ENCODE results near the gene DDX24.
"Not testable (repeated sequence)": the region's sequence is repeated elsewhere in the genome, so short reads cannot be mapped to it uniquely, and the experiment has no call there.

DDX24 gene

DNA sequence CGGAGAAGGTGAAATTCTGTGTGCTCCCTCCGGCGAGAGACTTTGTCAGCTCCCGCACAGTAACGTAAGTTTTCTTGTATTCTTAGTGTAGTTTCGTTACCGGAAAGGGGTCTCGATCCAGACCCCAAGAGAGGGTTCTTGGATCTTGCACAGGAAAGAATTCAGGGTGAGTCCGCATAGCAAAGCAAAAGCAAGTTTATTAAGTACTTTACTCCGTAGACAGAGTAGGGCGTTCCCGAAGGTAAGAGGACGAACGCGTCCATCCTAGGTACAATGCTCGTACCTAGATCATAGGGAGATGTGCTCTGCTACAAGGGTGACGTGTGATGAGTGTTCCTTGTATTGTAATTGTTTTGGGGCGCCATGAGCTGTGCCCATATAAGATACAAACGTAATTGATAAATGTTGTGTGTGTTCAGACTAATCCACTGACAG, 401 bp upstream of the DDX24 start:
- DNase-seq (ENCODE audit: low read depth, low spot score): no peak

DNA sequence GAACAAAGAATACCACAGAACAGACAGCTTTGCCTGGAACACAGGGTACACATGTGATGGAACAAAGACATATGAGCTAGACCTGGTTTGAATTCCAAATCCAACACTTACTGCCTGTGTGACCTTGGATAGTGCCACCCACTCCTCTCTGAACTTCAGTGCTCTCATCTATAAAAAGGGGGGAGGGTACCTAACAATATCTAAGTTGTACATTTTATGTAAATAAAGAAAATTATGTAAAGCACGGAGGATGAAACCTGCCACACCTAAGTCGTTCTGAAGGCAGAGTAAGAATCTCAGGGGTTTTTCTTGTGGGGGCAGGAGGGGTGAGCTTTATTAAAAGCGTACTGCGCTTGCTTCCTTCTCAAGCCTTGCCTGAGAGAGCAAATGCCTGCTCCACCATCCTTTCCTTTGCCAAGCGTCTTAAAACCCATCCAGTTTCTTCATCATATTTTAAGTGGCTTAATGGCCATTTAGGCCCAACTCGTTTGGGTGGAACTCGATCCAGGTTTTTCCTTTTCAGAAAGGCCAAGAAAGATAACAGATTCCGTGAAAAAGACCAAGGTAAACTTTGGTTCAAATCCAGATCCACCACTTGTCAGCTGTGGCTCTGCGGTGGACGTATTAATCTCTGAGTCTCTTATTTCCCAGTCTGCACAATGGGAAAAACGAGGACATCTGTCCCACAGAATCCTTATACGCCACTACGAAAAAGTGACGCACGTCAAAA, 946 bp downstream of the DDX24 start:
- DNase-seq (ENCODE audit: low read depth, low spot score): no peak

DNA sequence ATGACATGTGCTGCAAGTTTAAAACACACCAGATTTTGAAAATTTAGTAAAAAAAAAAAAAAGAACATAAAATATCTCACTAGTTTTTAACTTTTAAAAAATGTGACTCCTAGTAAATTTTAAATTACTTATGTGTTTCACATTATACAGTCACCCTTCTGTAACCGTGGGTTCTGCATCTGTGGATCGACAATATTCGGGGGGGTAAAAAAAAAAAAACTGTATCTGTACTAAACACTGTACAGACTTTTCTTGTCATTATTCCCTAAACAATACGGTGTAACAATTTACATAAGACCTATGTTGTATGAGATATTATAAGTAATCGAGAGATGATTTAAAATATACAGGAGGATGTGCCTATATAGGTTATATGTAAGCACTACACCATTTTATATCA, 3.2 kb downstream of the DDX24 start:
- no peak for DNase-seq (ENCODE audit: low read depth, low spot score)

DNA sequence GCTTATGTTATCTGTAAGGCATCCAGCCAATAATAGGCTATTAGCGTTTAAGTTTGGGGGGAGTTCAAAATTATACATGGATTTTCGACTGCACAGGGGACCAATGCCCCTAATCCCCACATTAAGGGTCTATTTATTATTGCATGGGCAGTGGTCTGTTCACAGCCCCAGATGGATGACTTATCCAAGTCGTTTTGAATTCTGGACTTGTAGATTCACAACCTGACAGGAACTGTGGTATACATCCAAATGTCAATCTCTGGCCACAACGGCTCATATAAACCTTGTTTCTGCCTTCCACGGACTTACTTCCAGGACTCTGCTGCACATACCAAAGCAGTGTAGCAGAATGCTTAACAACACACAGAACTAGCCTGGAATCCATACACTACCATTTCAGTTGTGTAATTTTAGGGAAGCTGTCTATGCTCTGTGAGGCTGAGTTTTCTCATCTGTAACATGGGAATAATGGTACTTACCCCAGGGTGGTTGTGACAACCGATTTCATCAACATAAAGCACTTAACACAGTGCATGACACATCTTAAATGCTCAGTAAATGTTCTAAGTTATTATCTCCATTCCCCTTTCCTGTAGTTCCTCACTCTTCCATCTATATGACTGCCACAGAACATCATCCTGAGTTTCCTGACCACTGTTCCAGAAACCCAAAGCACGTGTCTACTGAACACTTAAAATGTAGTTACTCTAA, 3.7 kb downstream of the DDX24 start:
- no peak for DNase-seq (ENCODE audit: low read depth, low spot score)

DNA sequence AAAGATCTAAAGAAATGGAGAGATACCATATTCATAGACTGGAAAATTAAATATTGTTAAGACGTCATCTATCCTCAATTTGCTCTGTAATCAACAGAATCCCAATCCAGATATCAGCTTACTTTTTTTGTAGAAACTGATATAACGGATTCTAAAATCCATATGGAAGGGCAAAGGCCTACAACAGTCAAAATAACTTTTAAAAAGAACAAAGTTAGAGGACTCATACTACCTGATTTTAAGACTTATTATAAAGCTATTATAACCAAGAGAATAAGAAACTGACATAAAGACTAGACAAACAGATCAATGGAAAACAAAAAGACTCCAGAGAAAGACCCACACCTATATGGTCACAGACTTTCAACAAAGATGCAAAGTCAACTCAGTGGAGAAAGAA, 6.0 kb downstream of the DDX24 start:
- no peak for DNase-seq (ENCODE audit: low read depth, low spot score)

DNA sequence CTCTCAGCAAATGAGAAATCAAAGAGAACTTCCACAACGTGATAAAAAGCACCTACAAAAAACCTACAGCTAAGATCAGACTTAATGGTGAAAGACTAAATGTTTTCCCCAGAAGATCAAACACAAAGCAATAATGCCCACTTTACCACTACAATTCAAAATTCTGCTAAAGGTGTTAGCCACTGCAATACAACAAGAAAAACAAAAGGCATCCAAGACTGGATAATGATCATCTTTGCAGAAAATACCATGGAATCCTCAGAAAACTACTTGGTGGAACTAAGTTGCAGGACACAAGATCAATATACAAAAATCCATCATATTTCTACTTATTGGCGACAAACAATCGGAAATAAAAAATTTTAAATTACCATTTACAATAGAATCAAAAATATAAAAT, 6.5 kb downstream of the DDX24 start:
- DNase-seq (ENCODE audit: low read depth, low spot score): no peak

DNA sequence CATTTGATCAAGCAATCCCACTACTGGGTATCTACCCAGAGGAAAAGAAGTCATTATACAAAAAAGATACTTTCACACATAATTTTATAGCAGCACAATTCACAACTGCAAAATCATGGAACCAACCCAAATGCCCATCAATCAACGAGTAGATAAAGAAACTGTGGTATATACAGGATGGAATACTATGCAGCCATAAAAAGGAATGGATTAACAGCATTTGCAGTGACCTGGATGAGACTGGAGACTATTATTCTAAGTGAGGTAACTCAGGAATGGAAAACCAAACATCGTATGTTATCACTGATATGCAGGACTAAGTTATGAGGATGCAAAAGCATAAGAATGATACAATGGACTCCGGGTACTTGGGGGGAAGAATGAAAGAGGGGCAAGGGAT, 8.9 kb downstream of the DDX24 start:
- not testable (repeated sequence) for DNase-seq (ENCODE audit: low read depth, low spot score)

DNA sequence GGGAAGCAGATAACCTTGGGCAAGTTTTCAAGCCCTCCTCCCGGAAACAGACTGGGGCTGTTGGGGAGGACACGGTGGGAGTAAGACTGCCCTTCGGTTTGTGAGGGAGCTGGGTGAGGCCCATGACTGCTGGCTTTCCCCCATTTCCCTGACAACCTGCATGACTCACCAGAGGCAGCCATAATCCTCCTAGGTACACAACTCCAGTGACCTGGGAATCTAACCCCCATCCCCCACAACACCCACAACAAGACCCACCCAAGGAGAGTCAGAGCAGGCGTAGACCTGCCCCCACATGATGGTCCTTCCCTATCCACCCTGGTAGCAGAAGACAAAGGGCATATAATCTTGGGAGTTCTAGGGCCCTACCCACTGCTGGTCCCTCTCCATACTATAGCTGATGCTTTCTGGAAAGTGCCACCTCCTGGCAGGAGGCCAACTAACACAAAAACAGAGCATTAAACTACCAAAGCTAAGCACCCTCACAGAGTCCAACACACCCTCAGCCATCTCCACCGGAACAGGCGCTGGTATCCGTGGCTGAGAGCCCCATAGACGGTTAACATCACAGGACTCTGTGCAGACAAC, 14.8 kb downstream of the DDX24 start:
- no peak for DNase-seq (ENCODE audit: low read depth, low spot score)

DNA sequence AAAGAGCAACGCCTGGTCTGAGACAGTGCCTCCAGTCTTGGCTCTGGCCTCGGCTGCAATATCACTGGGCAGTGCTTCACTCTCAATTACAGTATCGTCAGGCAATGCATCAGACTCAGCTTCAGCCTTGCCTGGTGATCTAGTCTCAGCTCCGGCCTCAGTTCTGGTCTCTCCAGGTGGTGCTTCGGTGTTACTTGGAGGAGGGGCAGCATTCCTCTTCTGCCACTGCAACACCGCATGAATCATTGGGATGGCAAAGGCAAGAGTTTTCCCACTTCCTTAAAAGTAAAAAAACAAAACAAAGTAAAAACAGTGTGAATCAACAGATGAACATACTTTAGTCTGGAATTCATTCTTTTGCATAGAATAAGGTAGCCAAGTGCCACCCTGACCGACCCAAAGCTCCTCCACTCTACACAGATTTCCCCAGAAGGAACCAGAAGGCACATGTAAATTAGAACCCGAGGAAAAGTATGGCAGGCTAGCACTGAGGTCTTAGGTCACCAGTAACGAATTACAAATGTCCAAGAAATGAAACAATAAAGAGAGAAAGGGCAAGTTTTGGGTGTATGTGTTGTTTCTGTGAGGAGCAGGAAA, 18.6 kb downstream of the DDX24 start:
- no peak for DNase-seq (ENCODE audit: low read depth, low spot score)

DNA sequence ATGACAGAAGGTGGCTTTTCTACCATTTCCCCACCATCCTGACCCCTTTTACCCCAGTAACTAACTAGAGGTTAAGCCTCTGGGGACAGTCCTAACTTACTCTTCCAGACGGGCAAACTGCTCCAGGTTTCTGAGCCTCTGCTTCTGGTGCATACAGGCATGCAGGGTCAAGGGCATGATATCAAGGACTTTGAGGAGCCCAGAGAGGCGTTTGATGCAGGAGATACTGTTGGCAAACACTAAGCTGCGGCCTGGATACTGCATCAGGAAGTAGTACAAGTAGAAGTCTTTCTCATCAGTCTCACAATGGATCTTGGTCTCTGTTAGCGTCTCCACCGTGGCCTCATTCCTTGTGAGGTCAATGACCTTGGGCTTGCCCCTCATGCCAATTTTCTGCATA, 21.0 kb downstream of the DDX24 start:
- DNase-seq (ENCODE audit: low read depth, low spot score): no peak

DNA sequence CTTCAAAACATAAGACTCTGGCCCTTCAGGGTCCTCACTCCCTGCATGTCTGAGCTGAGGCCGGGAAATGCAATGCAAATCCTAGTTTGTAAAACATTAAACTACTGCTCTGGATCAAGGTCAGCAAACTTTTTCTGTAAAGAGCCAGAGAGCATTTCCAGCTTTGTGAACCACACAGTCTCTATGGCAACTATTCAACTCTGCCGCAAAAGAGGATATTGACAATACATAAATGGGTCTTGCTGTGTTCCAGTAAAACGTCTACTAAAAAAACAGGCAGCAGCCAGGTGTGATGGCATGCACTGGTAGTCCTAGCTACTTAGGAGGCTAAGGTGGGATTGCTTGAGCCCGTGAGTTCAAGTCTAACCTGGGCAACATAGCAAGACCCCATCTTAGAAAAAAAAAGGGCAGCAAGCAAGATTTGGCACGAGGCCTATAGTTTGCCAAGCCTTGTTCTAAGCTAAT, 22.3 kb downstream of the DDX24 start:
- DNase-seq (ENCODE audit: low read depth, low spot score): no peak

DNA sequence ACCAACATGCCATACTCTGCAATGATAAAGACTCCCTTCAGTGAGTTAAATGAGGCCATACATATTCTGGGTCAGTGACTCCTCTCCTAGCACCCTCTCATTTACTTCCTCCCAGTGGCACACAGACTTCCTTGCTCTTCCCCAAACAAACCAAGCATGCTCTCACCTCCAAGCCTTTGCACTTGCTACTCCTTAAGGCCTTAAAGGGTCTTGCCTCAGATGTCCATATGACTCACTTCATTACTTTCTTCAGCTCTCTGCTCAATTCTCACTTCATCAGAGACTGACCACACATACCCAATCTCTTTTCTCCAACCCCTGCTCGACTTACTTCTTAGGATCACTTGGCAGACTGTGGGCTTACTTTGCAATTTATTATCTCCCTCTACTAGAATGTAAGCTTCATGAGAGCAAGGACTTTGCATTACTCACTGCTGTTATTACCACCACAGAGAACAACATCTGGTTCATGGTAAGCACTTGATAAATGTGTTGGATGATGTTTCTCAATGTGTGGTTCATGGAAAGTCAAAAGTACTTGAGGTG, 22.8 kb downstream of the DDX24 start:
- no peak for DNase-seq (ENCODE audit: low read depth, low spot score)

DNA sequence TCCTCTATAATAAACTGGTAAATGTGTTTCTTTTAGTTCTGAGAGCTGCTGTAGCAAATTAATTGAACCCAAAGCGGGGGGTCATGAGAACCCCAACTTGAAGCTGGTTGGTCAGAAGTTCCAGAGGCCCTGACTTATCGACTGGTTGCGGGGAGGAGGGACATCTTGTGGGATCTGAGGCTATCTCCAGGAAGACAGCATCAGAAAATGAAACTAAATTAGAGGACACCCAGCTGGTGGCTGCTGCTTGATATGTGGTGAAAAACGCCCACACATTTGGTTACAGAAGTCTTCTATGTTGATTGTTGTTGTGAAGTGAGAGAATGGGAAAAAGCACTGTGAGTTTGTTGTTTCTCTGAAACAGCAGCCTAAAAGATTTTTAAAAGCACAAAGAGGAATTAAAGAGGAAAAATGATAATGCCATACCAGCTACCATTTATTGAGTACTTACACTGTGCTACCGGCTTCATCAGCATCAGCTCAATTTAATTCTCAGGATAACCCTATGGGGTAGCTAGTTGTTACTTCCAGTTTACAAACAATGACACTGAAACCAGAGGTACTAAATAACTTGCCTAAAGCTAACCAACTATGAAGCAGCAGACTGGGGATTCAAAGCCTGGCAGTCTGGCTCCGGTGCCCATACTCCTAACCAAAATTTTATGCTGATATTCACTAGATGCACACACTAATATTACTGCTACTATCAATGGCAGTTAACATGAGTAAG, 24.3 kb downstream of the DDX24 start:
- no peak for DNase-seq (ENCODE audit: low read depth, low spot score)

DNA sequence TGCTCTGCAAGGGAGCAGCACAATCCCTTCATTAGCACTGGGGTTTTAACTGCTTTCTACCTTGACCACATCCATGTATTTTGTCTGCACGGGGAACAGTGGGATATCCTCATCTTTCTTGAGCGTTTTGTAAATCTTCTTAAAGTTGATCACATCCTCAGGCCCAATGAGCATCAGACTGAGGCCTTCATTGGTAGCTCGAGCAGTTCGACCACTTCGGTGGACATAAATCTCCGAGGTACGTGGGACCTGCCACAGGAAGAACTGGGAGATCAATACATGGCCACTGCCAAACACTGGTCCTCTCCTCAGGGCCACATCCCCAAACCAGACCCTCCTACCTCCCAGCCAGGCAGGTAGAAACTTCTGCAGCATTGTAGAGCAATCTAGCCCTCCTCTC, 26.1 kb downstream of the DDX24 start:
- no peak for DNase-seq (ENCODE audit: low read depth, low spot score)

DNA sequence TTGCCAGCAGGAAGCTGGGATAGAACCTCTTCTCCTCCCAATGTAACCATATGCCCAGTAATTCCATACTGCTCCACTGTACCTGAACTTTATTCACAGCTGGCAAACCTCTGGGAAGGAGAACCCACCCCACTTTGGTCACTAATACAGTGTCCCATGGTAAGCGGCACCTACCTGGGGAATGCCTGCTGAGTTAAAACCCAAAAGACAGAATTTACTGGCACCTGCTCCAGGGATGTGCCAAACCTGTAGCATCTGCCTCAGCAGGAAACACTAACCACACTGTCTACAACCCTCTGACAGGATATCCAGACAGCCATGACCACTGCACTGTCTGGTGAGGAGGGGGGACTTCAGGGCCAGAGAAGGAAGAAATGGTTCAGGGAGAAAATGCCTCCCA, 26.6 kb downstream of the DDX24 start:
- DNase-seq (ENCODE audit: low read depth, low spot score): no peak

DNA sequence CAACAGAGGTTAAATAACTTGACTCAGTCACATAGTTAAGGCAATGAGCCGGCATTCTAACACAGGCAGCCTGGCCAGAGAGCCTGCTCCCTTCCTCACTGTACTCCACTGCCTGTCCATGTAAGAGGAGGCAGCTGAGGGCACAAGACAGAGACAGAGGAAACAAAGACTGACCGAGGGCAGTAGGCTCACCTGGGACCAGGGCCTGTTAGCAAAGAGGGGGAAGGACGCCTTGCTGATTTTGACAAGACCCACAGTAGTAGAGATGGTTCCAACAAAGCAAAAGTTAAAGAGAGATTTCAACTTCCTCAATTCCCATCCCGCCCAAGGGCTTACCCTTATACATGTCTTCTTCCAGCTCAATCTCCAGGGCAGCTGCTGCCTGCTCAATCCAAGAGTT, 28.3 kb downstream of the DDX24 start:
- DNase-seq (ENCODE audit: low read depth, low spot score): no peak

DNA sequence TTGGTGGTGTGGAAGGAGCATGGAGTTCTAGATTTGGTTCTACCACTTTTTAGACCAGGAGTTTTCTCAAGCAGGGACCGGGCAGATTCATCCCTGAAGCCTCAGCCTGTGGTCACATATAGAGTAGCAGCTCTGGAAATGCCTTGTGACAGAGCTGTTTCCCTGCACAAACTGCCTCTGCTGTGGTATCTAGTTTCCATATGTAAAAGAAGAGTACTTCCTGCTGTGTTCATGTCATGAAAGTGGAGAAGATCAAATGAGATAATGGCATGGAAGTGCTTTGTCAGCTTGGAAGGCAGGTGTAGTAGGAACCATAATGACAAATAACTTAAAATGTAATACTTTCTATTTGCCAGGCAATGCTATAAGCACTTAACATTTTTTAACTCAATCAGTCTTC, 28.8 kb downstream of the DDX24 start:
- no peak for DNase-seq (ENCODE audit: low read depth, low spot score)

DNA sequence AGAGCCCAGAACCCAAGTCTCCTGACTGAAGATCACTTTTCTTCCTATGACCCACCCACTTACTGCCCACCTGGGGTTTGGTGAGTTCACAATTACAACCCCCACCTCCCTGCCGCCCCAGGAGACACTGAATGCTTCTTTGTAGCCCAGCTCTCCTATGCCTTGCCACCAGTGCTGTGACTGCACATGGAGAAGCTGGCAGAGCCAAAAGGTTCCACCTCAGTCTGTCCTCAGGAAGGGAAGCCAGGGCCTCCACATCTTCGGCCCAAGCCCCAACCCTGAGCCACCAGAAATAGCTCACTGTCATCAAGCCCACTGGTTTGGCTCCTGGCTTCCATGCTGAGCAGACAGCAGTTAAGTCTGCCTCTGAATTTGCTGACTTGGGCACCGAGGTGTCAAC, 29.2 kb downstream of the DDX24 start:
- no peak for DNase-seq (ENCODE audit: low read depth, low spot score)

DNA sequence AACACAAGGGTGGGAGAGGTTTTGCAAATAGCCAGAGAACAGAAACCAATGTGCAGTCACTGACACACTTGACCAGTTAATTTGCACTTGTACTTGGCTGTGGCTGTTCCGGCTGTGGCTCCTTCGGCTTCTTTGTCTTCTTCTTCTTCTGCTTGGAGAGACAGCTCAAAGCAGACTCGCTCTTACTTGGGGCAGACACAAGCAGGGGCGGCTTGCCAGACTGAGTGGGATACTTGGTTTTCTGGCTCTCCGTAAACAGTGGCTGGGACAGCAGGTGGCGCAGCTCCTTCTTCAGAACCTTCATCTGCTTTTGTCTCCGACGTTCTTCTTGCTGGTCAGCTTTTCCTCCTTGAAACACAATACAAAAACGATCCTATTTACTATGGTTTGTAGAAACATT, 29.9 kb downstream of the DDX24 start:
- no peak for DNase-seq (ENCODE audit: low read depth, low spot score)

DNA sequence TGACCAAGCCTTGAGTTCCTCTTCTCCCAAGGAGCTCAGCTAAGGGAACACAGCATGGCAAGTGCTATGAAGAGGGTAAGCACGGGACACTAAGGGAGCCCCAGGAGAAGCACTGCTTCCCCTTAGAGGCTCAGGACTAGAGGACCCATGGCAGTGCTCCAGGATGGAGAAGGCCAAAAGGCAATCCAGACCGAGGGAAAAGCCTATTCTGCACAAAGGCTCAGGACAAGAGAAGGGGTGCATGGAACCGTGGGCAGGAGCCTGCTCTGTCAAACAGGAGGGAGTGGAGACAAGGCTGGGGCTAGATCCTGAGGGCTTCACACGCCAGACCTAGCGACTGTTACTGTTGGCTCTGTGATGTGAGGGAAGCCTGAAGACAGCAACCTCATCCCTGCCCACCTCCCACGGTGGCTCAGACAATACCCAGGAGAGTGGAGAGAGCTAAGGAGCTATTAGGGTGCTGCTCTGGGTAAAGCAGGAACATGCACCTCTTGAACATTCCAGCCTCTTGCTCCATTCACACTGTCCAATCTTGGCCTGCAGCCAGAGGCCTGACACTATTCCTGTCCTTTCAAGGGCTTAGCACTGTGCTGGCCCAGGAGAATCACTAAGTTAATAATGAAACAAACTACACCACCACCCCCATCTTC, 30.6 kb downstream of the DDX24 start:
- no peak for DNase-seq (ENCODE audit: low read depth, low spot score)

DNA sequence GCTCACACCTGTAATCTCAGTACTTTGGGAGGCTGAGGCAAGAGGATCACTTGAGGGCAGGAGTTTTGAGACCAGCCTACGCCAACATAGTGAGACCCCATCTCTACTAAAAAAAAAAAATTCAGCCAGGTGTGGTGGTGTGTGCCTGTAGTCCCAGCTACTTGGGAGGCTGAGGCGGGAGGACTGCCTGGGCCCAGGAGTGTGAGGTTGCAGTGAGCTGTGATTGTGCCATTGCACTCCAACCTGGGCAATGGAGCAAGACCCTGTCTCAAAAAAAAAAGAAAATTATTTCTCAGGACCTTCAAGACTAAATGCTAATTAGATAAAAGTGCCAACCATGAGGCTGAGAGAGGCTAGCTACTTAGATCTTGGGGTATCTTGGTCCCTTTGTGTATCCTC, 31.4 kb downstream of the DDX24 start:
- no peak for DNase-seq (ENCODE audit: low read depth, low spot score)

All from brain pericyte (primary cell).